Smooth muscle cell of the brain vasculature (primary cell): ENCODE data around the gene CBLL1.

Experiments
- DNase-seq: peaks from one replicate; pipeline ENCODE4 v3.0.0-alpha.2; 2012; ENCODE audit warnings: low read depth, low spot score

The CBLL1 gene

GRCh38 chr7:107809179-107809578 lies 65.2 kb downstream of the CBLL1 start:
- no peak for DNase-seq

- no peak for DNase-seq
Measured at GRCh38 chr7:107810626-107811025, 66.7 kb downstream of the CBLL1 start.
